Germinal center (tissue), 1 donor: Measurements from ENCODE around the gene ANKRD45.
"Not testable (repeated sequence)": the region's sequence is repeated elsewhere in the genome, so short reads cannot be mapped to it uniquely, and the experiment has no call there.

Source experiments
- DNase-seq: peaks from one replicate; pipeline ENCODE4 v3.0.0; 2012; ENCODE audit warnings: mixed read lengths, low spot score

Gene ANKRD45

GRCh38 chr1:173572201-173572873 is 97.3 kb downstream of the ANKRD45 start:
- no peak for DNase-seq

- DNase-seq, result no peak
These were observed 99.2 kb downstream of the ANKRD45 start for GRCh38 chr1:173570370-173571007.

- DNase-seq, result no peak
These were observed 101.2 kb downstream of the ANKRD45 start for GRCh38 chr1:173568483-173568882.

- DNase-seq, result not testable (repeated sequence)
These were observed 105.8 kb downstream of the ANKRD45 start for GRCh38 chr1:173563846-173564245.

GRCh38 chr1:173562813-173563212 is 106.8 kb downstream of the ANKRD45 start:
- DNase-seq, result no peak

- no peak for DNase-seq
These were observed 108.4 kb downstream of the ANKRD45 start for GRCh38 chr1:173561263-173561662.

- no peak for DNase-seq
These were observed 109.3 kb downstream of the ANKRD45 start for GRCh38 chr1:173560285-173560880.
